ENCODE data around the gene SH3BP1. TPM values are rescaled to one million over a fixed set of nuclear protein-coding genes. Genes with fewer than 3 reads are reported as not detected.

SH3BP1 gene
- total and polyA plus RNA-seq, 2 of the 13 experiments (the other 11 are each of a cell fraction or from before 2014, with no cell fraction given): 8.4 to 18.5 TPM

DNA sequence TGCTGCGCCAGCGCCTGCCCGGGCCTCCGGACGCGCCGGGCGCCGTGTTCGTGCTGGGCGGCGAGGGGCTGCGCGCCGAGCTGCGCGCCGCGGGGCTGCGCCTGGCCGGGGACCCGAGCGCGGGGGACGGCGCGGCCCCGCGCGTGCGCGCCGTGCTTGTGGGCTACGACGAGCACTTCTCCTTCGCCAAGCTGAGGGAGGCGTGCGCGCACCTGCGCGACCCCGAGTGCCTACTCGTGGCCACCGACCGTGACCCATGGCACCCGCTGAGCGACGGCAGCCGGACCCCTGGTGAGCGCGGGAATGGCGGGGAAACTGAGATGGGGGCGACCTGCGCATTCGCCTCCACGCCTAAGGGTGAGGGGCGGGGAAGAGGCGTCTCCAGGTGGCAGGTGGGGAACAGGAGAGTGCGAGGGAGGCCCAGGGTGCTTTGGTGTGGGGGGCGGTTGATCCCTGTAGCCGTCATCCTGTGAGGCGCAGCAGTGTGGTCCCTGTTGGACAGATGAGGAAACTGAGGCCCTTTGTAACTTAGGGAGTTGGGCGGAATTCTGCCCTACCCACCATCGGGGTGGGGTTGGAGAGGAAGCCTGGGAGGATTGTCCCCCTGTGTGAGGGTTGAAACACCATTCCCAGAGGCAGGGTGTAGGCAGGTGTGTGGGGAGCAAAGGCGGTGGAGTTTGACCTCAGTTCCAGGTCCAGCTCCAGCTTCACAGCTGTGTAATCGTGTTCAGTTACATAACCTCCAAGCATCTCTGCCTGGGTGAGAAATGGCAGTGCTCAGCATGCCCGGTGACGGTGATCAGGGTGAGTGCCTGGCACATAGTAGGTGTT lies 19.8 kb downstream of the SH3BP1 start (continued):
- TF ChIP-seq, protein P1, sequence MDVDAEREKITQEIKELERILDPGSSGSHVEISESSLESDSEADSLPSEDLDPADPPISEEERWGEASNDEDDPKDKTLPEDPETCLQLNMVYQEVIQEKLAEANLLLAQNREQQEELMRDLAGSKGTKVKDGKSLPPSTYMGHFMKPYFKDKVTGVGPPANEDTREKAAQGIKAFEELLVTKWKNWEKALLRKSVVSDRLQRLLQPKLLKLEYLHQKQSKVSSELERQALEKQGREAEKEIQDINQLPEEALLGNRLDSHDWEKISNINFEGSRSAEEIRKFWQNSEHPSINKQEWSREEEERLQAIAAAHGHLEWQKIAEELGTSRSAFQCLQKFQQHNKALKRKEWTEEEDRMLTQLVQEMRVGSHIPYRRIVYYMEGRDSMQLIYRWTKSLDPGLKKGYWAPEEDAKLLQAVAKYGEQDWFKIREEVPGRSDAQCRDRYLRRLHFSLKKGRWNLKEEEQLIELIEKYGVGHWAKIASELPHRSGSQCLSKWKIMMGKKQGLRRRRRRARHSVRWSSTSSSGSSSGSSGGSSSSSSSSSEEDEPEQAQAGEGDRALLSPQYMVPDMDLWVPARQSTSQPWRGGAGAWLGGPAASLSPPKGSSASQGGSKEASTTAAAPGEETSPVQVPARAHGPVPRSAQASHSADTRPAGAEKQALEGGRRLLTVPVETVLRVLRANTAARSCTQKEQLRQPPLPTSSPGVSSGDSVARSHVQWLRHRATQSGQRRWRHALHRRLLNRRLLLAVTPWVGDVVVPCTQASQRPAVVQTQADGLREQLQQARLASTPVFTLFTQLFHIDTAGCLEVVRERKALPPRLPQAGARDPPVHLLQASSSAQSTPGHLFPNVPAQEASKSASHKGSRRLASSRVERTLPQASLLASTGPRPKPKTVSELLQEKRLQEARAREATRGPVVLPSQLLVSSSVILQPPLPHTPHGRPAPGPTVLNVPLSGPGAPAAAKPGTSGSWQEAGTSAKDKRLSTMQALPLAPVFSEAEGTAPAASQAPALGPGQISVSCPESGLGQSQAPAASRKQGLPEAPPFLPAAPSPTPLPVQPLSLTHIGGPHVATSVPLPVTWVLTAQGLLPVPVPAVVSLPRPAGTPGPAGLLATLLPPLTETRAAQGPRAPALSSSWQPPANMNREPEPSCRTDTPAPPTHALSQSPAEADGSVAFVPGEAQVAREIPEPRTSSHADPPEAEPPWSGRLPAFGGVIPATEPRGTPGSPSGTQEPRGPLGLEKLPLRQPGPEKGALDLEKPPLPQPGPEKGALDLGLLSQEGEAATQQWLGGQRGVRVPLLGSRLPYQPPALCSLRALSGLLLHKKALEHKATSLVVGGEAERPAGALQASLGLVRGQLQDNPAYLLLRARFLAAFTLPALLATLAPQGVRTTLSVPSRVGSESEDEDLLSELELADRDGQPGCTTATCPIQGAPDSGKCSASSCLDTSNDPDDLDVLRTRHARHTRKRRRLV (CRISPR knock-in tag; IDR thresholded peaks at IDR 0.05): 0 out of 2 replicates have a peak, but pooled peaks have one; percentile 44
- TF ChIP-seq ERF (CRISPR knock-in tag; IDR thresholded peaks at IDR 0.05) (peak; percentile 67; the same call in 1 of the 2 replicates), SPEN (CRISPR knock-in tag; IDR thresholded peaks at IDR 0.05; ENCODE audit: low read depth) (peak; percentile 87), TBL1XR1 (IDR thresholded peaks at IDR 0.05; ENCODE audit: borderline replicate concordance, low read length, partially characterized antibody) (peak; percentile 19), ARNTL (CRISPR knock-in tag; IDR thresholded peaks at IDR 0.05) (peak; percentile 51; the same call in 1 of the 2 replicates), NFIC (IDR thresholded peaks at IDR 0.05; ENCODE audit: low read length) (no peak), TOPORS (CRISPR knock-in tag; IDR thresholded peaks at IDR 0.05) (no peak), PHF5A (CRISPR knock-in tag; IDR thresholded peaks at IDR 0.05; ENCODE audit: low read depth, unreplicated experiment) (no peak), ZNF746 (CRISPR knock-in tag; IDR thresholded peaks at IDR 0.05) (peak; percentile 70; the same call in 1 of the 2 replicates), CBFB (CRISPR knock-in tag; IDR thresholded peaks at IDR 0.05) (0 out of 2 replicates have a peak, but pooled peaks have one; percentile 60), PCBP1 (IDR thresholded peaks at IDR 0.05; ENCODE audit: borderline replicate concordance, low read depth, low read length) (no peak), RNF2 (conservative IDR thresholded peaks at IDR 0.05; ENCODE audit: low read depth) (no peak), ZNF180 (CRISPR knock-in tag; IDR thresholded peaks at IDR 0.05; ENCODE audit: borderline replicate concordance, low read depth) (no peak), ZBTB42 (CRISPR knock-in tag; IDR thresholded peaks at IDR 0.05) (no peak), ZBTB38 (CRISPR knock-in tag; IDR thresholded peaks at IDR 0.05) (peak; percentile 74)
- TF ChIP-seq, protein P2, sequence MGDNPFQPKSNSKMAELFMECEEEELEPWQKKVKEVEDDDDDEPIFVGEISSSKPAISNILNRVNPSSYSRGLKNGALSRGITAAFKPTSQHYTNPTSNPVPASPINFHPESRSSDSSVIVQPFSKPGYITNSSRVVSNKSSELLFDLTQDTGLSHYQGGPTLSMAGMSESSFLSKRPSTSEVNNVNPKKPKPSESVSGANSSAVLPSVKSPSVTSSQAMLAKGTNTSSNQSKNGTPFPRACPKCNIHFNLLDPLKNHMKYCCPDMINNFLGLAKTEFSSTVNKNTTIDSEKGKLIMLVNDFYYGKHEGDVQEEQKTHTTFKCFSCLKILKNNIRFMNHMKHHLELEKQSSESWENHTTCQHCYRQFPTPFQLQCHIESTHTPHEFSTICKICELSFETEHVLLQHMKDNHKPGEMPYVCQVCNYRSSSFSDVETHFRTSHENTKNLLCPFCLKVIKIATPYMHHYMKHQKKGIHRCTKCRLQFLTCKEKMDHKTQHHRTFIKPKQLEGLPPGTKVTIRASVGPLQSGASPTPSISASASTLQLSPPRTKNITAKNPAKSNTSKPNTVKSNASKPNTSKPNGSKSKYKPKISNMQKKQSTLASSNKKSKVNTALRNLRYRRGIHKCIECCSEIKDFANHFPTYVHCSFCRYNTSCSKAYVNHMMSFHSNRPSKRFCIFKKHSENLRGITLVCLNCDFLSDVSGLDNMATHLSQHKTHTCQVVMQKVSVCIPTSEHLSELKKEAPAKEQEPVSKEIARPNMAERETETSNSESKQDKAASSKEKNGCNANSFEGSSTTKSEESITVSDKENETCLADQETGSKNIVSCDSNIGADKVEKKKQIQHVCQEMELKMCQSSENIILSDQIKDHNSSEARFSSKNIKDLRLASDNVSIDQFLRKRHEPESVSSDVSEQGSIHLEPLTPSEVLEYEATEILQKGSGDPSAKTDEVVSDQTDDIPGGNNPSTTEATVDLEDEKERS (CRISPR knock-in tag; IDR thresholded peaks at IDR 0.05): peak; percentile 86
- TF ChIP-seq, protein P3, sequence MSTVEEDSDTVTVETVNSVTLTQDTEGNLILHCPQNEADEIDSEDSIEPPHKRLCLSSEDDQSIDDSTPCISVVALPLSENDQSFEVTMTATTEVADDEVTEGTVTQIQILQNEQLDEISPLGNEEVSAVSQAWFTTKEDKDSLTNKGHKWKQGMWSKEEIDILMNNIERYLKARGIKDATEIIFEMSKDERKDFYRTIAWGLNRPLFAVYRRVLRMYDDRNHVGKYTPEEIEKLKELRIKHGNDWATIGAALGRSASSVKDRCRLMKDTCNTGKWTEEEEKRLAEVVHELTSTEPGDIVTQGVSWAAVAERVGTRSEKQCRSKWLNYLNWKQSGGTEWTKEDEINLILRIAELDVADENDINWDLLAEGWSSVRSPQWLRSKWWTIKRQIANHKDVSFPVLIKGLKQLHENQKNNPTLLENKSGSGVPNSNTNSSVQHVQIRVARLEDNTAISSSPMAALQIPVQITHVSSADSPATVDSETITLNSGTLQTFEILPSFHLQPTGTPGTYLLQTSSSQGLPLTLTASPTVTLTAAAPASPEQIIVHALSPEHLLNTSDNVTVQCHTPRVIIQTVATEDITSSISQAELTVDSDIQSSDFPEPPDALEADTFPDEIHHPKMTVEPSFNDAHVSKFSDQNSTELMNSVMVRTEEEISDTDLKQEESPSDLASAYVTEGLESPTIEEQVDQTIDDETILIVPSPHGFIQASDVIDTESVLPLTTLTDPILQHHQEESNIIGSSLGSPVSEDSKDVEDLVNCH (CRISPR knock-in tag; IDR thresholded peaks at IDR 0.05): no peak
- TF ChIP-seq, protein P4, sequence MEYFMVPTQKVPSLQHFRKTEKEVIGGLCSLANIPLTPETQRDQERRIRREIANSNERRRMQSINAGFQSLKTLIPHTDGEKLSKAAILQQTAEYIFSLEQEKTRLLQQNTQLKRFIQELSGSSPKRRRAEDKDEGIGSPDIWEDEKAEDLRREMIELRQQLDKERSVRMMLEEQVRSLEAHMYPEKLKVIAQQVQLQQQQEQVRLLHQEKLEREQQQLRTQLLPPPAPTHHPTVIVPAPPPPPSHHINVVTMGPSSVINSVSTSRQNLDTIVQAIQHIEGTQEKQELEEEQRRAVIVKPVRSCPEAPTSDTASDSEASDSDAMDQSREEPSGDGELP (IDR thresholded peaks at IDR 0.05; ENCODE audit: borderline replicate concordance, low read depth): peak; percentile 98

All from HepG2 (cell line).